Mucosa of rectum (tissue), 2 donors: ENCODE measurements around the gene MRPL17.
A peak's percentile ranks its signal among the peaks of the same experiment; 100 is the strongest.
"Not testable (repeated sequence)": the region's sequence is repeated elsewhere in the genome, so short reads cannot be mapped to it uniquely, and the experiment has no call there.

Source experiments
- H3K27ac ChIP-seq, 2 donors: one replicate each; pipeline ENCODE4 v1.7.0; 2013; ENCODE audit warnings: inconsistent platforms in 2 of 2, low read depth in 2 of 2, low read length in 2 of 2
- H3K27me3 ChIP-seq, 2 donors: one replicate each; pipeline ENCODE4 v1.7.0; 2013; ENCODE audit warnings: low read length in 2 of 2; ENCODE audit not compliant: control insufficient read depth in 2 of 2, insufficient read depth in 2 of 2
- H3K36me3 ChIP-seq, 2 donors: one replicate each; pipeline ENCODE4 v1.7.0; 2013; ENCODE audit warnings: low read length in 2 of 2; ENCODE audit not compliant: control insufficient read depth in 2 of 2, insufficient read depth in 2 of 2
- H3K4me1 ChIP-seq, 2 donors: one replicate each; pipeline ENCODE4 v1.7.0; 2013; ENCODE audit warnings: low read length in 2 of 2, mild to moderate bottlenecking in 1 of 2; ENCODE audit not compliant: control insufficient read depth in 2 of 2, insufficient read depth in 2 of 2
- H3K4me3 ChIP-seq, 2 donors: one replicate each; pipeline ENCODE4 v1.7.0; 2013; ENCODE audit warnings: low read length in 2 of 2
- H3K9ac ChIP-seq, 2 donors: one replicate each; pipeline ENCODE4 v1.7.0; 2013; ENCODE audit warnings: low read length in 2 of 2, low read depth in 1 of 2, mild to moderate bottlenecking in 1 of 2
- H3K9me3 ChIP-seq, 2 donors: one replicate each; pipeline ENCODE4 v1.7.0; 2013; ENCODE audit warnings: low read length in 2 of 2; ENCODE audit not compliant: control insufficient read depth in 2 of 2
- donor health status: healthy.
- donor health status: Normal muscosa, but diverticular disease.

Gene MRPL17

DNA sequence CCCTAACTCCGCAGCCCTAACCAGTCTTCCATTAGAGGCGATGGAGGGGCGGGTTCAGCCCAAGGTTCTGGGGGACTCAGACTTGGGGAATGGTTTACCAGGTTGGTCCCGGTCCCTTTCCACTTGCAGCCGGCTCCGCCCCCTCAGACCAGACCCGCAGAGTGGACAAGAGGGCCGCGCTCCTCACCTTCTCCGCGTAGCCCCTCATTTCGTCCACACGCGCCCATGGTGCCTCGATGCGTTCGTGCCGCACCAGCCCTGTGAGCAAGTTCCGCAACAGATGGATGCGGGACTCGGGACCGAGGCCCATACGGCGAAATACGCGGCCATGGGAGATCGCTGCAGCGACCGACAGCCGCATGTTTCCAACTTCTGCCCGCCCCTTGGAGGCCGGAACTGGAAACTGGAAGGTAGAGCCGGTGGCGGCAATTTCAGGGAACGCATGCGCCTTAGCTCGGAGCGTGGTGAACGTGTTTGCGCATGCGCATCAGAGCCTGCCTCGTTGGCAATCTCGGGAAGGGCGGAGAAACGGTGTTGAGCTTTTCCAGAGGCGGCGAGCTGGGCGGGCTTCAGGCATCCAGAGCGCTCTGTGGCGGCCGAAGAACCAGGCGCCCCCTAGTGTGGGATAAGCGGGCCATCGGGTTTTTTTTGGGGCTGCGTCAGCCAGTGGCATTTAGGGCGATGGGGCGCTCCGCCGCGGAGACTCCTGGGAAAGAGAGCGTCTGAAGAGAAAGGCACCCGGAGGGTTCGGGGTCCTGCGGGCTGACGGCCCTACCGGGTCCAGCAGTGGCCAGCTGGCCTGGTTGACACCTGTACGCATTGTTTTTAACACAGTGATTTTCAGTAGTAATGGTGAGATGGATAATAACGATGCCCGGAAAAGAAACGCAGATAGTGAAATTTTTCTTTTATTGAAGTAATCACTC, at the start of gene MRPL17:
MRPL17 (minus strand) TSS at position 405 of the 926 bp plus-strand sequence; CDS start at position 361, 44 bp downstream.
- H3K36me3 ChIP-seq = peaks cover 3 to 14% of the 10 kb centered on the region in 2 donors
- peaks cover 7 to 15% of the 10 kb centered on the region in 2 donors for H3K4me1 ChIP-seq
- peak within 1 kb of the TSS; percentile 89 to 93 for H3K9ac ChIP-seq

DNA sequence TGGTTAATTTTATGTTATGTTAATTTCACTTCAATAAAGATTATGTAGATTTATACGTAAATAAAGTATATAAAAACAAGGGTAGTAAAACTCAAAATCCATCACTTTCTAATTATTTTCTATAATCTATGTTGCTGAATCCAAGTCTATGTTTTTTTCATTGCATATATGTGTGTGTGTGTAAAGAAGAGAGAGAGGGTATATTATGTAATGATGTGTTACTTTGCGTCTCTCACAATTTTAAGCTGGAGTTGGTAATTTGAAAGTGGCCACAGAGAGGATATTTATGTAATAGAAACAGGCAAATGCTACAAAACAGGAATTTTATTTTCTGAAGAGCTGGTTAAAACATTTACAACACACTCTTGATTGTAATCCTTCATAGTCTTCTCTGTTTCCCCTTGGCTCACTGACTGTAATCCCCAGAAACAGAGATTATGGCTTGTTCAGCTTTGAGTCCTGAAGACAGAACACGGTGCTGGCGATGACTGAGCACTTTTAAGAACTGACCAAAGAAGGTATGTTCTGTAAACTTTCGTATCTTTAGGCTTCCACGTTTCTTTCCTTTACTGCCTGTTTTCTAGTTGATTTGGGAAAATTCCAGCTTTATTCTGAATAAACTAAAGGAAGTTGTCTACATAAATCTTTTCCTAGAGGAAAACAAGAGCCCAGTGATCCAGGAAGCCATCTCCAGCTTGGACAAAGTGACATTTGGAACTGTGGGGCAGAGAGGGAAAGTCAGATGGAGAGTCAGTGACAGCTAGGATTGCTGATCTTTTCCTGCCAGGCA, 45.0 kb upstream of the MRPL17 start:
- no peaks in the 10 kb centered on the region for H3K27me3 ChIP-seq
- no peak overlapping the region for H3K27ac ChIP-seq
- no peak overlapping the region for H3K9ac ChIP-seq
- H3K36me3 ChIP-seq = no peaks in the 10 kb centered on the region
- H3K9me3 ChIP-seq = no peaks in the 10 kb centered on the region
- H3K4me1 ChIP-seq = no peaks in the 10 kb centered on the region
- H3K4me3 ChIP-seq = no peak overlapping the region

More for the DNA sequence above, at the start of gene MRPL17:
- H3K27ac ChIP-seq = peak within 1 kb of the TSS; percentile 76 to 88
- H3K9me3 ChIP-seq = no peaks in the 10 kb centered on the region
- H3K4me3 ChIP-seq = peak within 1 kb of the TSS; percentile 89 to 95
- no peaks in the 10 kb centered on the region for H3K27me3 ChIP-seq

DNA sequence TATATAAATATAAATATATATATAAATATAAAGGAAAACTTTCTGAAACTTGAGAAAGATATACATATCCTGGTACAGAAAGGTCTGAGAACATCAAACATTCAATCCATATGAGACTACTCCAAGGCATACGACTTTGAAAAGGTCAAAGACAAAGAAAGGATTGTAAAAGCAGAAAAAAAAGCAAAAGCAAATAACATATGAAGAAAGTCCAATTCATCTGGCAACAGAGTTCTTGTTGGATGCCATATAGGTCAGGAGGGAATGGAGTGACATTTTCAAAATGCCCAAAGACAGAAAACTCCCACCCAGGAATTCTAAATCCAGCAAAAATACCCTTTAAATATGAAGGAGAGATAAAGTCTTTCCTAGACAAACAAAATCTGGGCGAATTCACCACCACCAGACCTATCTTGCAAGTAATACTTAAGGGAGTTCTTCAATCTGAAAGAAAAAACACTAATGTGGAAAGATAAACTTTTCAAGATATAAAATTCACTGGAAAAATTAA, 42.3 kb upstream of the MRPL17 start:
- Histone ChIP-seq H3K9ac (no peak overlapping the region), H3K4me1 (no peaks in the 10 kb centered on the region), H3K4me3 (no peak overlapping the region), H3K27me3 (no peaks in the 10 kb centered on the region), H3K9me3 (no peaks in the 10 kb centered on the region), H3K36me3 (peaks cover 0 to 2% of the 10 kb centered on the region in 2 donors), H3K27ac (no peak overlapping the region)

DNA sequence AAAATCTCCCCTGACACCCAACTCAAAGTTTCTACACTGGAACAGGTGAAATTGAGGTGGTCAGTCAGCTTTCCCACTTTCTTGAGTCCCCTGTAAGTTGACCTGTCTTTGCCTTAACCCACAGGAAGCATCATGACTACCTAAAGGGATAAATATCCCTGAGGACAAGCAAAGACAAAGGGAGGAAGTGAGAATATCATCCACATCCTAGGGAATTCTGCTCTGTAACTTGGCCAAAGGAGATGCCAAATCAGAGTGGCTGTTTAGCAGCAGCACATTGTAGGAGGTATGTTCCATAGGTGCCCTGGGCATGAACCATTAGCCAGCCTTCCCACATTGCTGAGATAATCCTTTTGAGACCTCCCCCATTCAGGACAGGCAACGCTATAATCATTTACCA, 40.9 kb upstream of the MRPL17 start:
- H3K4me3 ChIP-seq = no peak overlapping the region
- H3K27me3 ChIP-seq = no peaks in the 10 kb centered on the region
- H3K9me3 ChIP-seq = no peaks in the 10 kb centered on the region
- no peak overlapping the region for H3K9ac ChIP-seq
- H3K36me3 ChIP-seq = peaks cover 0 to 2% of the 10 kb centered on the region in 2 donors
- no peaks in the 10 kb centered on the region for H3K4me1 ChIP-seq
- no peak overlapping the region for H3K27ac ChIP-seq

DNA sequence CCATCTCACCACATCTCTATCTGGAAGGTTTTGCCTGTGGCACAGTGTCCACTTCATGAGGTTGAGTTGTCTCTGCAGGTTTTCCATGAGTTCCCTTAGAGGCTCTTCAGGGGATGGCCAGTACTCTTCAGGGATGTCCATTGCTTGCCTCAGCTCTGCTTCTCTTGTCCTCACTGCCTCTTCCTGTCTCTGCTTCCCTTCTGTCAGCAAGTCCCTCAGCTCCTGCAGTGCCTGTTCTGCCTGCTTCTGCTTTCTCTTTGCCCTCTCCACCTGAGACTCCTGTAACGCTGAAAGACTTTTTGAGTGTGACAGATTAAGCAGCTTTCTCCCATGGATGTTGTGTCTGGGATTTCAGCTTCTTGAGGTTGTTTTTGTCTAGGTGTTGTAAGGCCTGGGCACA, 38.2 kb upstream of the MRPL17 start:
- no peak overlapping the region for H3K27ac ChIP-seq
- H3K9me3 ChIP-seq = no peaks in the 10 kb centered on the region
- no peaks in the 10 kb centered on the region for H3K4me1 ChIP-seq
- no peak overlapping the region for H3K9ac ChIP-seq
- no peaks in the 10 kb centered on the region for H3K27me3 ChIP-seq
- H3K4me3 ChIP-seq = no peak overlapping the region
- peaks cover 0 to 2% of the 10 kb centered on the region in 2 donors for H3K36me3 ChIP-seq

DNA sequence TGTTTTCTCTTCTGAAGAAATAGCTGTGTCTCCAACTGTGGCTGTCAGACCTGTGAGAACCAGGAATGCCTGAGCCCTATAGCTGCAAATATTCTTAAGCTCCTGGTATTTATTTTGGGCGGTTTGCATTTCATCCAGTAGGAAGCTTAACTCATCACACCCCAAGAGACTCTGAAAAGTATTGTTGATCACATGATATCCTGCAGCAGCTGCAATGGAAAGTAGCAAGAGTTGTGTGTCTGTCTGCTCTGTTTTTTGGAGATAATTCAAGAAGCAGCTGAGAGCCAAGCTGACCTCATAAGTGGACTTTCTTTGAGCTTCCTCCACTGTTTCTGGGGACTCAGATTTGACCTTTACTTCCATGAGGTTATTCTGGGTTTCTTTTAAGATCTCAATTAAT, 36.4 kb upstream of the MRPL17 start:
- Histone ChIP-seq H3K4me1 (no peaks in the 10 kb centered on the region), H3K4me3 (no peak overlapping the region), H3K9ac (no peak overlapping the region), H3K27me3 (no peaks in the 10 kb centered on the region), H3K27ac (no peak overlapping the region), H3K36me3 (peaks cover 0 to 2% of the 10 kb centered on the region in 2 donors), H3K9me3 (no peaks in the 10 kb centered on the region)

DNA sequence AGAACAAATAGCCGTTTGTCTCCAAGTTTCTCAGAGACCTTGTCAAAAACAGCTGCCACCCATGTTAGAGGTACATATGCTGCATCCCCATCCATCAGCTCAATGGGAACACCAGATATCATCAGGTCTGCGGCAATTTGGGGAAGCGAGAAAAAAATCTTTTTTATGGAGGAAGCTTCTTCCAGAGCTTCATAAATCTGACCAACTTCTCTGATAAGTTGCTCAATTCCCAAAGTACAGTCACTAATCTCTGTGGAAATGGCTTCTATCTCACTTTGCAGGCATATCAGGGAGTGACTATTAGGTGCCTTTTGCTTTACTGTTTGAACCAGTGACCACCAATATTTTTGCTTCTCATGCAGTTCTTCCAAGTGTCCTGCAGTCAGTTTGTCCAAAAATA, 34.3 kb upstream of the MRPL17 start:
- Histone ChIP-seq H3K9ac (no peak overlapping the region), H3K36me3 (no peaks in the 10 kb centered on the region), H3K9me3 (no peaks in the 10 kb centered on the region), H3K27me3 (no peaks in the 10 kb centered on the region), H3K27ac (no peak overlapping the region), H3K4me1 (no peaks in the 10 kb centered on the region), H3K4me3 (no peak overlapping the region)

DNA sequence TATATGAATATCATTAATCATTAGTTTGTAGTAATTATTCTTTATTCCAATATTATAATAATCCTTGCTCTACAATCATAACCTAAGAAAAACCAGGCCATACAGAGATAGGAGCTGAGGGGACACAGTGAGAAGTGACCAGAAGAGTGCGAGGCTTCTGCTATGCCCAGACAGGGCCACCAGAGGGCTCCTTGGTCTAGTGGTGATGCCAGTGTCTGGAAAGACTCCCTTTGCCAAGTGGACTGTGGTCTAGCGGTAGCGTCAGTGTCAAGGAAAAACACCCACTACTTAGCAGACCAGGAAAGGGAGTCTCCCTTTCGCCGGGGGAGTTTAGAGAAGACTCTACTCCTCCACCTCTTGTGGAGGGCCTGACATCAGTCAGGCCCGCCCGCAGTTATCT, 28.4 kb upstream of the MRPL17 start:
- H3K27me3 ChIP-seq, H3K27ac ChIP-seq, H3K4me3 ChIP-seq, H3K36me3 ChIP-seq, H3K4me1 ChIP-seq, H3K9me3 ChIP-seq, H3K9ac ChIP-seq: not testable (repeated sequence)

DNA sequence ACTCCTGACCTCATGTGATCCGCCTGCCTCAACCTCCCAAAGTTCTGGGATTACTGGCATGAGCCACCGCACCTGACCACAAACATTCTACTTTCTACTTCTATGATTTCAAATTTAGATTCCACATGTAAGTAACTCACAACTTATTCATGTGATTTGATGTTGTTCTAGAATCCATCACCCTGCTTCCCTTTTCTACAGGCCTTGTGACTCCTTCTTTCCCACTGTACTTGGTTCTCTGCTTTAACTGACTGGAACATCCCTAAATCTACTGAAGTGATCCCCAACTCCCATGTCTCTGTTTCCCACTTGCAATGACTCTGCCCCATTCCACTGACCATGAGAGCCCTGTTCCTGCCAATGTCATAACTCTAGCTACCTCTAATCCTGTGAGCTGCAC, 25.7 kb upstream of the MRPL17 start:
- Histone ChIP-seq H3K9me3 (no peaks in the 10 kb centered on the region), H3K4me3 (no peak overlapping the region), H3K9ac (no peak overlapping the region), H3K36me3 (no peaks in the 10 kb centered on the region), H3K27ac (no peak overlapping the region), H3K4me1 (peaks cover 0 to 2% of the 10 kb centered on the region in 2 donors), H3K27me3 (no peaks in the 10 kb centered on the region)
